Panc1 (cell line): ENCODE measurements around the gene TLR1.

ENCODE experiments used
- CTCF ChIP-seq: fragments of 450-650 bp; IDR thresholded peaks from 2 replicates; pipeline ENCODE4 v1.5.1; 2017; ENCODE audit warnings: mild to moderate bottlenecking
- POLR2AphosphoS5 ChIP-seq: IDR thresholded peaks from 2 replicates; pipeline ENCODE4 v1.6.1; 2012; ENCODE audit warnings: mild to moderate bottlenecking, low read depth, low read length, moderate library complexity
- REST ChIP-seq, 2 experiments: IDR thresholded peaks; 2 replicates each; pipeline ENCODE4 v1.6.1; 2011 to 2012; ENCODE audit warnings: low read depth in 2 of 2, control low read depth in 1 of 2, low read length in 1 of 2, mild to moderate bottlenecking in 1 of 2, moderate library complexity in 1 of 2; ENCODE audit not compliant: insufficient read depth in 1 of 2
- SIN3A ChIP-seq: IDR thresholded peaks from 2 replicates; pipeline ENCODE4 v1.6.1; 2012; ENCODE audit warnings: low read depth, mild to moderate bottlenecking, low read length, moderate library complexity, borderline replicate concordance; ENCODE audit not compliant: insufficient read depth
- TCF7L2 ChIP-seq: IDR thresholded peaks from 2 replicates; pipeline ENCODE4 v1.6.1; 2011; ENCODE audit warnings: mild to moderate bottlenecking, low read depth, low read length, inconsistent platforms

- TF ChIP-seq CTCF (peak; percentile 69), REST (IDR thresholded peaks at IDR 0.05; ENCODE audit: insufficient read depth in 1 of 2, low read depth in 2 of 2, low read length in 1 of 2) (no peak), TCF7L2 (no peak), POLR2AphosphoS5 (no peak), SIN3A (no peak)
Measured at GRCh38 chr4:38759113-38759789, 45.3 kb downstream of the TLR1 start.
